ENCODE data around the gene TTC33. TPM values are rescaled to one million over a fixed set of nuclear protein-coding genes. Genes with fewer than 3 reads are reported as not detected.

Gene TTC33
- total RNA-seq, 2 donors from 2014 or later = 10.3 to 22.5 TPM

DNA sequence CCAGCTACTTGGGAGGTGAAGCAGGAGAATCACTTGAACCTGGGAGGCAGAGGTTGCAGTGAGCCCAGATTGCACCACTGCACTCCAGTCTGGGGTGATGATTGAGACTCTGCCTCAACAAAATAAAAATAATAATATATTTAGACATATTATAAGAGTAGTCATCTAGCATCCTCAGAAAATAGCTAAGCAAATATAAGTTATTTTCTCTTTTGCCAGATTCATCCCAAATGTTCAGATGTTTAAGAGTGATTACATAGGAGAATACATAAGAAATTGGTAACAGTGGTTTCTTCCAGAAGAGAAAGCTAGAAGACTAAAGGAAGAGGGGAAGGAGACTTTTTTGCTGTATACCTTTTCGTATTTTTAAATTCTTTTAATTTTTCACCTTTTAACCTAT is 22.4 kb upstream of the TTC33 start:
- Histone ChIP-seq H3K27me3 (replicated peaks; ENCODE audit: insufficient read depth) (no peaks in the 10 kb centered on the region), H3K4me1 (ENCODE audit: control insufficient read depth in 1 of 2, low read depth in 2 of 2) (peaks cover 10 to 19% of the 10 kb centered on the region in 2 donors), H3K9me3 (no peaks in the 10 kb centered on the region), H3K4me3 (no peak overlapping the region), H3K27ac (no peak overlapping the region), H3K36me3 (peaks cover 22% of the 10 kb centered on the region)
- ATAC-seq (ENCODE audit: insufficient number of reproducible peaks, low FRiP score, low read depth) = no peak
- no peak for DNase-seq (ENCODE audit: low spot score)
- TF ChIP-seq, protein P1, sequence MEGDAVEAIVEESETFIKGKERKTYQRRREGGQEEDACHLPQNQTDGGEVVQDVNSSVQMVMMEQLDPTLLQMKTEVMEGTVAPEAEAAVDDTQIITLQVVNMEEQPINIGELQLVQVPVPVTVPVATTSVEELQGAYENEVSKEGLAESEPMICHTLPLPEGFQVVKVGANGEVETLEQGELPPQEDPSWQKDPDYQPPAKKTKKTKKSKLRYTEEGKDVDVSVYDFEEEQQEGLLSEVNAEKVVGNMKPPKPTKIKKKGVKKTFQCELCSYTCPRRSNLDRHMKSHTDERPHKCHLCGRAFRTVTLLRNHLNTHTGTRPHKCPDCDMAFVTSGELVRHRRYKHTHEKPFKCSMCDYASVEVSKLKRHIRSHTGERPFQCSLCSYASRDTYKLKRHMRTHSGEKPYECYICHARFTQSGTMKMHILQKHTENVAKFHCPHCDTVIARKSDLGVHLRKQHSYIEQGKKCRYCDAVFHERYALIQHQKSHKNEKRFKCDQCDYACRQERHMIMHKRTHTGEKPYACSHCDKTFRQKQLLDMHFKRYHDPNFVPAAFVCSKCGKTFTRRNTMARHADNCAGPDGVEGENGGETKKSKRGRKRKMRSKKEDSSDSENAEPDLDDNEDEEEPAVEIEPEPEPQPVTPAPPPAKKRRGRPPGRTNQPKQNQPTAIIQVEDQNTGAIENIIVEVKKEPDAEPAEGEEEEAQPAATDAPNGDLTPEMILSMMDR (IDR thresholded peaks at IDR 0.05) = no peak

DNA sequence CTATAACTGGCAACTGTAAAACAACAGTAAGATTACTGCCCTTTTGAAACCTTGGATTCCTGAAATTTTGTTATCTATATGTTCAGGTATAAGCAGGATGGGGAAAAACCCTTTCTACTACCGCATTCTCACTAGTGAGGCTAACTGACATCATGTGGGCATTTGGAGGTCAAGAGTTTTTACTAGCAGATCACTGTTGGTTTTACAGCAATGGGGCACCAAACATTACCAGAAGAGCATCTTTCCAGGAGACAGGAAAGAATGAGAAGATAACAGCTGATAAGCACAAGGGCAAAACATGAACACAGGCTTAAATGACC is 20.9 kb upstream of the TTC33 start:
- no peak overlapping the region for H3K27ac ChIP-seq
- DNase-seq (ENCODE audit: low spot score) = no peak
- no peak overlapping the region for H3K4me3 ChIP-seq
- no peaks in the 10 kb centered on the region for H3K27me3 ChIP-seq (replicated peaks; ENCODE audit: insufficient read depth)
- TF ChIP-seq, protein P1 (IDR thresholded peaks at IDR 0.05) = no peak
- H3K36me3 ChIP-seq = peaks cover 29% of the 10 kb centered on the region
- H3K9me3 ChIP-seq = no peaks in the 10 kb centered on the region
- H3K4me1 ChIP-seq (ENCODE audit: control insufficient read depth in 1 of 2, low read depth in 2 of 2) = peaks cover 4 to 6% of the 10 kb centered on the region in 2 donors
- ATAC-seq (ENCODE audit: insufficient number of reproducible peaks, low FRiP score, low read depth) = no peak

- Histone ChIP-seq H3K27ac (no peak overlapping the region), H3K9me3 (no peaks in the 10 kb centered on the region), H3K4me3 (no peak overlapping the region), H3K36me3 (peaks cover 32% of the 10 kb centered on the region), H3K27me3 (replicated peaks; ENCODE audit: insufficient read depth) (no peaks in the 10 kb centered on the region), H3K4me1 (ENCODE audit: control insufficient read depth in 1 of 2, low read depth in 2 of 2) (peaks cover under 1 to 4% of the 10 kb centered on the region in 2 donors)
- TF ChIP-seq, protein P1 (IDR thresholded peaks at IDR 0.05) = no peak
- ATAC-seq (ENCODE audit: insufficient number of reproducible peaks, low FRiP score, low read depth) (no peak), DNase-seq (ENCODE audit: low spot score) (no peak)
These were observed 20.3 kb upstream of the TTC33 start for GRCh38 chr5:40775846-40776657.

DNA sequence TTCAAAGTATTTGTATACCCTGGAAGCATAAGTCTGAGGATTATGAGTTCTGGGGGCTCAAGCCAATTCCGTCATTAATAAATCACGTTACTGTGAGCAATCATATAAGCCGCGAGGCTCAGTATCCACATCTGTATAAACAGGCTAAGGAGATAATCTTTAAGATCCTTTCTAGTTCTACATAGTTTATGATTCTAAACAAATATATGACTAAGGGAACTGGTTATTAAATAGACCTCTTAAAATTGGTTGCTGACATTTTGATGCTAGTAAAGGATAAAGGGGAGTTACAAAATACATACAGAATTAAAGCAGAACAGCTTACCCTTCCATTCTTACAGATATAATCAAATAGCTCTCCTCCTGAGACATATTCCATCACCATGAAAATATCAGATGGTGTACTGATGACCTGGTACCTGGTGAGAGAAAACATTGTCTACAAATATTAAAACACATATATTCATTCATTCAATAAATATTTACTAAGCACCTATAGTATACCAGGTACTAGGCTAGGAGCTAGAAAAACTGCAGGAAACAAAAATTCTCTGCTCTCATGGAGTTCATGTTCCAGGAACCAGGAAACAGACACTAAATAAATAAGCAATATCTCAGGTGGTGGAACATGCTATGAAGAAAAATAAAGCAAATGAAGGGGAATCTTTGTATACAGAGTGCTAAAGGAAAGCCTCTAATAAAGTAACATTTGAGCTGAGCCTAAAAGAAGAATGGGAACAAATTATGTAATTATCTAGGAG is 19.5 kb upstream of the TTC33 start:
- TF ChIP-seq, protein P1 (IDR thresholded peaks at IDR 0.05) = no peak
- Histone ChIP-seq H3K9me3 (no peaks in the 10 kb centered on the region), H3K36me3 (peaks cover 33% of the 10 kb centered on the region), H3K4me1 (ENCODE audit: control insufficient read depth in 1 of 2, low read depth in 2 of 2) (peaks cover 0 to 4% of the 10 kb centered on the region in 2 donors), H3K27me3 (replicated peaks; ENCODE audit: insufficient read depth) (no peaks in the 10 kb centered on the region), H3K4me3 (no peak overlapping the region), H3K27ac (no peak overlapping the region)
- DNase-seq (ENCODE audit: low spot score) = no peak
- ATAC-seq (ENCODE audit: insufficient number of reproducible peaks, low FRiP score, low read depth) = no peak

DNA sequence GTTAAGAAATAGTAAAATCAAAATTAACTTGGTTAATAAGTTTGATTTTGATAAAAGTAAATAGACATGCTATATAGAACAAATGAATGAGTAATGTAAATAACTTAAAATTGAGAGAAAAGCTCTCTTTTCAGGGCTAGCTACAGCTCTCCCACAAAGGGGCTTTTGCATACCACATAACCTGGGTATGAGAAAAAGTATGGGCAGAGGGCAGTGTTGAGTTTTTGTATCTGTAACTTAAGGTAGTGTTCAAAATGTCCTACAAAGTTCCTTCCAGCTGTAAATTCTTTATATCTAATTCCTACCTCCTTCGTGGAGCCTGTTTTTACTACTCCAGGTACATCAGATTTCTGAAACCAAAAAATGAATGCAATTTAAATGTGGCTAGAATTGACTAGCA is 18.9 kb upstream of the TTC33 start:
- Histone ChIP-seq H3K9me3 (no peaks in the 10 kb centered on the region), H3K4me3 (no peak overlapping the region), H3K36me3 (peaks cover 33% of the 10 kb centered on the region), H3K27me3 (replicated peaks; ENCODE audit: insufficient read depth) (no peaks in the 10 kb centered on the region), H3K27ac (no peak overlapping the region), H3K4me1 (ENCODE audit: control insufficient read depth in 1 of 2, low read depth in 2 of 2) (peaks cover 0 to 4% of the 10 kb centered on the region in 2 donors)
- ATAC-seq (ENCODE audit: insufficient number of reproducible peaks, low FRiP score, low read depth) (no peak), DNase-seq (ENCODE audit: low spot score) (no peak)
- TF ChIP-seq, protein P1 (IDR thresholded peaks at IDR 0.05) = no peak
